ENCODE measurements around the gene PRDM5.

Gene PRDM5

GRCh38 chr4:120857312-120857711 lies 65.2 kb downstream of the PRDM5 start:
- Mint-ChIP-seq H3K4me1 (no peaks in the 10 kb centered on the region), H3K27me3 (no peaks in the 10 kb centered on the region), H3K9me3 (peaks cover 0 to 1% of the 10 kb centered on the region in 2 donors), H3K4me3 (no peak overlapping the region), H3K36me3 (no peaks in the 10 kb centered on the region), H3K27ac (no peak overlapping the region)
- no peak for DNase-seq
- no peak for ATAC-seq (replicated peaks)

GRCh38 chr4:120856294-120856693 lies 66.2 kb downstream of the PRDM5 start:
- DNase-seq = no peak
- Mint-ChIP-seq H3K36me3 (no peaks in the 10 kb centered on the region), H3K4me1 (no peaks in the 10 kb centered on the region), H3K4me3 (no peak overlapping the region), H3K9me3 (no peaks in the 10 kb centered on the region), H3K27me3 (no peaks in the 10 kb centered on the region), H3K27ac (no peak overlapping the region)
- no peak for ATAC-seq (replicated peaks)

- Mint-ChIP-seq H3K27ac (no peak overlapping the region), H3K27me3 (no peaks in the 10 kb centered on the region), H3K36me3 (no peaks in the 10 kb centered on the region), H3K4me1 (no peaks in the 10 kb centered on the region), H3K4me3 (no peak overlapping the region), H3K9me3 (no peaks in the 10 kb centered on the region)
- DNase-seq = no peak
- no peak for ATAC-seq (replicated peaks)
Observed at GRCh38 chr4:120855307-120856001, 67.1 kb downstream of the PRDM5 start.

- H3K4me1 Mint-ChIP-seq = no peaks in the 10 kb centered on the region
- no peak for DNase-seq
- H3K27ac Mint-ChIP-seq = no peak overlapping the region
- no peak for ATAC-seq (replicated peaks)
- H3K36me3 Mint-ChIP-seq = no peaks in the 10 kb centered on the region
- H3K9me3 Mint-ChIP-seq = no peaks in the 10 kb centered on the region
- no peaks in the 10 kb centered on the region for H3K27me3 Mint-ChIP-seq
- H3K4me3 Mint-ChIP-seq = no peak overlapping the region
Observed at GRCh38 chr4:120853161-120853935, 69.2 kb downstream of the PRDM5 start.

GRCh38 chr4:120850018-120850599 lies 72.4 kb downstream of the PRDM5 start:
- Mint-ChIP-seq H3K27ac (no peak overlapping the region), H3K4me3 (no peak overlapping the region), H3K27me3 (no peaks in the 10 kb centered on the region), H3K4me1 (no peaks in the 10 kb centered on the region), H3K36me3 (no peaks in the 10 kb centered on the region), H3K9me3 (no peaks in the 10 kb centered on the region)
- ATAC-seq (replicated peaks) (no peak), DNase-seq (no peak)

- H3K4me3 Mint-ChIP-seq = no peak overlapping the region
- H3K27me3 Mint-ChIP-seq = no peaks in the 10 kb centered on the region
- ATAC-seq (replicated peaks) = no peak
- no peak for DNase-seq
- no peaks in the 10 kb centered on the region for H3K9me3 Mint-ChIP-seq
- no peaks in the 10 kb centered on the region for H3K4me1 Mint-ChIP-seq
- H3K27ac Mint-ChIP-seq = no peak overlapping the region
- no peaks in the 10 kb centered on the region for H3K36me3 Mint-ChIP-seq
Observed at GRCh38 chr4:120847019-120847582, 75.4 kb downstream of the PRDM5 start.

- peak in 1 of 2 donors; percentile 31 for ATAC-seq (replicated peaks)
- Mint-ChIP-seq H3K4me3 (no peak overlapping the region), H3K9me3 (no peaks in the 10 kb centered on the region), H3K27ac (no peak overlapping the region), H3K36me3 (no peaks in the 10 kb centered on the region), H3K27me3 (no peaks in the 10 kb centered on the region), H3K4me1 (no peaks in the 10 kb centered on the region)
- no peak for DNase-seq
Observed at GRCh38 chr4:120844528-120844921, 78.0 kb downstream of the PRDM5 start.

- DNase-seq (no peak), ATAC-seq (replicated peaks) (no peak)
- H3K36me3 Mint-ChIP-seq = no peaks in the 10 kb centered on the region
- H3K27me3 Mint-ChIP-seq = no peaks in the 10 kb centered on the region
- H3K9me3 Mint-ChIP-seq = no peaks in the 10 kb centered on the region
- no peaks in the 10 kb centered on the region for H3K4me1 Mint-ChIP-seq
- H3K27ac Mint-ChIP-seq = no peak overlapping the region
- H3K4me3 Mint-ChIP-seq = no peak overlapping the region
Observed at GRCh38 chr4:120843849-120844527, 78.5 kb downstream of the PRDM5 start.

- Mint-ChIP-seq H3K9me3 (peaks cover 2 to 3% of the 10 kb centered on the region in 2 donors), H3K4me1 (no peaks in the 10 kb centered on the region), H3K4me3 (no peak overlapping the region), H3K27me3 (no peaks in the 10 kb centered on the region), H3K36me3 (no peaks in the 10 kb centered on the region), H3K27ac (no peak overlapping the region)
- DNase-seq (no peak), ATAC-seq (replicated peaks) (no peak)
Observed at GRCh38 chr4:120842031-120842430, 80.5 kb downstream of the PRDM5 start.

- Mint-ChIP-seq H3K27me3 (no peaks in the 10 kb centered on the region), H3K9me3 (peaks cover 2 to 3% of the 10 kb centered on the region in 2 donors), H3K4me3 (no peak overlapping the region), H3K36me3 (no peaks in the 10 kb centered on the region), H3K27ac (no peak overlapping the region), H3K4me1 (no peaks in the 10 kb centered on the region)
- DNase-seq (no peak), ATAC-seq (replicated peaks) (no peak)
Observed at GRCh38 chr4:120841580-120841979, 80.9 kb downstream of the PRDM5 start.

- ATAC-seq (replicated peaks) = no peak
- DNase-seq = no peak
- no peaks in the 10 kb centered on the region for H3K36me3 Mint-ChIP-seq
- no peaks in the 10 kb centered on the region for H3K27me3 Mint-ChIP-seq
- H3K4me3 Mint-ChIP-seq = no peak overlapping the region
- H3K4me1 Mint-ChIP-seq = no peaks in the 10 kb centered on the region
- no peak overlapping the region for H3K27ac Mint-ChIP-seq
- H3K9me3 Mint-ChIP-seq = peaks cover 2 to 3% of the 10 kb centered on the region in 2 donors
Observed at GRCh38 chr4:120839974-120840751, 82.4 kb downstream of the PRDM5 start.

GRCh38 chr4:120839334-120839973 lies 83.1 kb downstream of the PRDM5 start:
- Mint-ChIP-seq H3K27ac (no peak overlapping the region), H3K36me3 (no peaks in the 10 kb centered on the region), H3K27me3 (no peaks in the 10 kb centered on the region), H3K4me1 (no peaks in the 10 kb centered on the region), H3K4me3 (no peak overlapping the region), H3K9me3 (peaks cover 2 to 3% of the 10 kb centered on the region in 2 donors)
- DNase-seq = no peak
- ATAC-seq (replicated peaks) = no peak

- peaks cover 2 to 3% of the 10 kb centered on the region in 2 donors for H3K9me3 Mint-ChIP-seq
- no peaks in the 10 kb centered on the region for H3K4me1 Mint-ChIP-seq
- H3K27me3 Mint-ChIP-seq = no peaks in the 10 kb centered on the region
Observed at GRCh38 chr4:120838784-120839183, 83.7 kb downstream of the PRDM5 start.

More at GRCh38 chr4:120838784-120839183, 83.7 kb downstream of the PRDM5 start:
- Mint-ChIP-seq H3K27ac (no peak overlapping the region), H3K4me3 (no peak overlapping the region), H3K36me3 (no peaks in the 10 kb centered on the region)
- ATAC-seq (replicated peaks) (peak in 1 of 2 donors; percentile 21), DNase-seq (no peak)

Measured in stimulated activated naive B cell treated with anti-CD40 and anti-IgM and Interleukin-4, amounts not matched to agents 10 μg/mL and 1 μg/mL and 100 μg/mL, for 72 hours (primary cell).